Activated T-cell treated with anti-CD3 and anti-CD28 coated beads for 24 hours (primary cell): Measurements from ENCODE around the gene SERPINI1.
"Not testable (repeated sequence)": the region's sequence is repeated elsewhere in the genome, so short reads cannot be mapped to it uniquely, and the experiment has no call there.

Source experiments
- DNase-seq: peaks from one replicate; pipeline ENCODE4 v3.0.0-alpha.2; 2020; ENCODE audit warnings: low read depth

The SERPINI1 gene

GRCh38 chr3:167787440-167787839, 51.9 kb downstream of the SERPINI1 start:
- no peak for DNase-seq

GRCh38 chr3:167798443-167798842, 62.9 kb downstream of the SERPINI1 start:
- no peak for DNase-seq

- no peak for DNase-seq
Measured at GRCh38 chr3:167808910-167809309, 73.4 kb downstream of the SERPINI1 start.

GRCh38 chr3:167810236-167810635, 74.7 kb downstream of the SERPINI1 start:
- no peak for DNase-seq

- no peak for DNase-seq
Measured at GRCh38 chr3:167811031-167811430, 75.5 kb downstream of the SERPINI1 start.

GRCh38 chr3:167813169-167814123, 77.9 kb downstream of the SERPINI1 start:
- DNase-seq = no peak

GRCh38 chr3:167814441-167814951, 79.0 kb downstream of the SERPINI1 start:
- DNase-seq = no peak

- DNase-seq = no peak
Measured at GRCh38 chr3:167816953-167817352, 81.4 kb downstream of the SERPINI1 start.

- no peak for DNase-seq
Measured at GRCh38 chr3:167820102-167820865, 84.8 kb downstream of the SERPINI1 start.

- DNase-seq = no peak
Measured at GRCh38 chr3:167821248-167821805, 85.8 kb downstream of the SERPINI1 start.

- DNase-seq = no peak
Measured at GRCh38 chr3:167823738-167824137, 88.2 kb downstream of the SERPINI1 start.

- DNase-seq = not testable (repeated sequence)
Measured at GRCh38 chr3:167827588-167827987, 92.1 kb downstream of the SERPINI1 start.

- DNase-seq = no peak
Measured at GRCh38 chr3:167829071-167829470, 93.5 kb downstream of the SERPINI1 start.

GRCh38 chr3:167830007-167830406, 94.5 kb downstream of the SERPINI1 start:
- no peak for DNase-seq

- DNase-seq = no peak
Measured at GRCh38 chr3:167835359-167835758, 99.8 kb downstream of the SERPINI1 start.

GRCh38 chr3:167835953-167836352, 100.4 kb downstream of the SERPINI1 start:
- DNase-seq = no peak

- DNase-seq = no peak
Measured at GRCh38 chr3:167837466-167837865, 101.9 kb downstream of the SERPINI1 start.

- no peak for DNase-seq
Measured at GRCh38 chr3:167839460-167840134, 104.1 kb downstream of the SERPINI1 start.

GRCh38 chr3:167840247-167840646, 104.7 kb downstream of the SERPINI1 start:
- no peak for DNase-seq

GRCh38 chr3:167843481-167843880, 108.0 kb downstream of the SERPINI1 start:
- DNase-seq = no peak

GRCh38 chr3:167843886-167844285, 108.4 kb downstream of the SERPINI1 start:
- DNase-seq = no peak

- no peak for DNase-seq
Measured at GRCh38 chr3:167844528-167844927, 109.0 kb downstream of the SERPINI1 start.
